ENCODE results near the gene F2RL1.

DNA sequence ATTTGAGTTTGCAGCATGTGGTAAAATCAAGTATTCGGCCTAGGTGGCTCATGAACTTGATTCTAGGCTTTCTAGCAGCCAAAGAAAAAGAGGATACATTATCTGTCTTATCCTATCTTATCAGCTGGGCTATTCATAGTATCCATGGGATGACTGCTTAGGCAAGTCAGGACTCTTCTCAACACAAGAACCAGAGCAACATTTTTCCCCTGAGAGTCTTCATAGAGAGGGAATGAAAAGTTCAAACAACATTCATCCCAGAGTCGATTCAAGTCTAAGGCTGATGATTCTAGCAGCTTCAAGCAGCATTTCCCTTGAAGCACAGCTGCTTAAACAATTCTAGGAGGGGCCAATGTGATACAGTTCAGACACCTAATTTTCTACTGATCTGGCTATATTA lies 33.9 kb downstream of the F2RL1 start:
- TF ChIP-seq, protein P1, sequence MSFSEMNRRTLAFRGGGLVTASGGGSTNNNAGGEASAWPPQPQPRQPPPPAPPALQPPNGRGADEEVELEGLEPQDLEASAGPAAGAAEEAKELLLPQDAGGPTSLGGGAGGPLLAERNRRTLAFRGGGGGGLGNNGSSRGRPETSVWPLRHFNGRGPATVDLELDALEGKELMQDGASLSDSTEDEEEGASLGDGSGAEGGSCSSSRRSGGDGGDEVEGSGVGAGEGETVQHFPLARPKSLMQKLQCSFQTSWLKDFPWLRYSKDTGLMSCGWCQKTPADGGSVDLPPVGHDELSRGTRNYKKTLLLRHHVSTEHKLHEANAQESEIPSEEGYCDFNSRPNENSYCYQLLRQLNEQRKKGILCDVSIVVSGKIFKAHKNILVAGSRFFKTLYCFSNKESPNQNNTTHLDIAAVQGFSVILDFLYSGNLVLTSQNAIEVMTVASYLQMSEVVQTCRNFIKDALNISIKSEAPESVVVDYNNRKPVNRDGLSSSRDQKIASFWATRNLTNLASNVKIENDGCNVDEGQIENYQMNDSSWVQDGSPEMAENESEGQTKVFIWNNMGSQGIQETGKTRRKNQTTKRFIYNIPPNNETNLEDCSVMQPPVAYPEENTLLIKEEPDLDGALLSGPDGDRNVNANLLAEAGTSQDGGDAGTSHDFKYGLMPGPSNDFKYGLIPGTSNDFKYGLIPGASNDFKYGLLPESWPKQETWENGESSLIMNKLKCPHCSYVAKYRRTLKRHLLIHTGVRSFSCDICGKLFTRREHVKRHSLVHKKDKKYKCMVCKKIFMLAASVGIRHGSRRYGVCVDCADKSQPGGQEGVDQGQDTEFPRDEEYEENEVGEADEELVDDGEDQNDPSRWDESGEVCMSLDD (tag by site-specific recombination; IDR thresholded peaks at IDR 0.05): no peak
- TF ChIP-seq ZNF785 (tag by site-specific recombination; IDR thresholded peaks at IDR 0.05) (no peak), ZNF311 (tag by site-specific recombination; IDR thresholded peaks at IDR 0.05; ENCODE audit: borderline replicate concordance) (no peak)
- TF ChIP-seq, protein P2, sequence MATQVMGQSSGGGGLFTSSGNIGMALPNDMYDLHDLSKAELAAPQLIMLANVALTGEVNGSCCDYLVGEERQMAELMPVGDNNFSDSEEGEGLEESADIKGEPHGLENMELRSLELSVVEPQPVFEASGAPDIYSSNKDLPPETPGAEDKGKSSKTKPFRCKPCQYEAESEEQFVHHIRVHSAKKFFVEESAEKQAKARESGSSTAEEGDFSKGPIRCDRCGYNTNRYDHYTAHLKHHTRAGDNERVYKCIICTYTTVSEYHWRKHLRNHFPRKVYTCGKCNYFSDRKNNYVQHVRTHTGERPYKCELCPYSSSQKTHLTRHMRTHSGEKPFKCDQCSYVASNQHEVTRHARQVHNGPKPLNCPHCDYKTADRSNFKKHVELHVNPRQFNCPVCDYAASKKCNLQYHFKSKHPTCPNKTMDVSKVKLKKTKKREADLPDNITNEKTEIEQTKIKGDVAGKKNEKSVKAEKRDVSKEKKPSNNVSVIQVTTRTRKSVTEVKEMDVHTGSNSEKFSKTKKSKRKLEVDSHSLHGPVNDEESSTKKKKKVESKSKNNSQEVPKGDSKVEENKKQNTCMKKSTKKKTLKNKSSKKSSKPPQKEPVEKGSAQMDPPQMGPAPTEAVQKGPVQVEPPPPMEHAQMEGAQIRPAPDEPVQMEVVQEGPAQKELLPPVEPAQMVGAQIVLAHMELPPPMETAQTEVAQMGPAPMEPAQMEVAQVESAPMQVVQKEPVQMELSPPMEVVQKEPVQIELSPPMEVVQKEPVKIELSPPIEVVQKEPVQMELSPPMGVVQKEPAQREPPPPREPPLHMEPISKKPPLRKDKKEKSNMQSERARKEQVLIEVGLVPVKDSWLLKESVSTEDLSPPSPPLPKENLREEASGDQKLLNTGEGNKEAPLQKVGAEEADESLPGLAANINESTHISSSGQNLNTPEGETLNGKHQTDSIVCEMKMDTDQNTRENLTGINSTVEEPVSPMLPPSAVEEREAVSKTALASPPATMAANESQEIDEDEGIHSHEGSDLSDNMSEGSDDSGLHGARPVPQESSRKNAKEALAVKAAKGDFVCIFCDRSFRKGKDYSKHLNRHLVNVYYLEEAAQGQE (tag by site-specific recombination; IDR thresholded peaks at IDR 0.05): no peak
- TF ChIP-seq, protein P3, sequence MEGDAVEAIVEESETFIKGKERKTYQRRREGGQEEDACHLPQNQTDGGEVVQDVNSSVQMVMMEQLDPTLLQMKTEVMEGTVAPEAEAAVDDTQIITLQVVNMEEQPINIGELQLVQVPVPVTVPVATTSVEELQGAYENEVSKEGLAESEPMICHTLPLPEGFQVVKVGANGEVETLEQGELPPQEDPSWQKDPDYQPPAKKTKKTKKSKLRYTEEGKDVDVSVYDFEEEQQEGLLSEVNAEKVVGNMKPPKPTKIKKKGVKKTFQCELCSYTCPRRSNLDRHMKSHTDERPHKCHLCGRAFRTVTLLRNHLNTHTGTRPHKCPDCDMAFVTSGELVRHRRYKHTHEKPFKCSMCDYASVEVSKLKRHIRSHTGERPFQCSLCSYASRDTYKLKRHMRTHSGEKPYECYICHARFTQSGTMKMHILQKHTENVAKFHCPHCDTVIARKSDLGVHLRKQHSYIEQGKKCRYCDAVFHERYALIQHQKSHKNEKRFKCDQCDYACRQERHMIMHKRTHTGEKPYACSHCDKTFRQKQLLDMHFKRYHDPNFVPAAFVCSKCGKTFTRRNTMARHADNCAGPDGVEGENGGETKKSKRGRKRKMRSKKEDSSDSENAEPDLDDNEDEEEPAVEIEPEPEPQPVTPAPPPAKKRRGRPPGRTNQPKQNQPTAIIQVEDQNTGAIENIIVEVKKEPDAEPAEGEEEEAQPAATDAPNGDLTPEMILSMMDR (tag by site-specific recombination; IDR thresholded peaks at IDR 0.05): no peak
- TF ChIP-seq, protein P4, sequence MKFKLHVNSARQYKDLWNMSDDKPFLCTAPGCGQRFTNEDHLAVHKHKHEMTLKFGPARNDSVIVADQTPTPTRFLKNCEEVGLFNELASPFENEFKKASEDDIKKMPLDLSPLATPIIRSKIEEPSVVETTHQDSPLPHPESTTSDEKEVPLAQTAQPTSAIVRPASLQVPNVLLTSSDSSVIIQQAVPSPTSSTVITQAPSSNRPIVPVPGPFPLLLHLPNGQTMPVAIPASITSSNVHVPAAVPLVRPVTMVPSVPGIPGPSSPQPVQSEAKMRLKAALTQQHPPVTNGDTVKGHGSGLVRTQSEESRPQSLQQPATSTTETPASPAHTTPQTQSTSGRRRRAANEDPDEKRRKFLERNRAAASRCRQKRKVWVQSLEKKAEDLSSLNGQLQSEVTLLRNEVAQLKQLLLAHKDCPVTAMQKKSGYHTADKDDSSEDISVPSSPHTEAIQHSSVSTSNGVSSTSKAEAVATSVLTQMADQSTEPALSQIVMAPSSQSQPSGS (tag by site-specific recombination; IDR thresholded peaks at IDR 0.05; ENCODE audit: low read depth): no peak
